Right lung (tissue), 10 donors: ENCODE measurements around the gene ELMO2. TPM values are rescaled to one million over a fixed set of nuclear protein-coding genes. Genes with fewer than 3 reads are reported as not detected.
A peak's percentile ranks its signal among the peaks of the same experiment; 100 is the strongest.

Source experiments
- DNase-seq, 2 donors: peaks; one replicate each; pipeline ENCODE4 v3.0.0-alpha.2; 2013
- long read RNA-seq, 8 donors: transcript quantifications; one replicate each; lab custom pipeline, GENCODE V29; 2026
- polyA plus RNA-seq, 5 donors: library from polyadenylated mRNA; unstranded; fragments of 120-200 nt; gene quantifications; one replicate each; pipeline versions ENCODE4 v1.2.1 to v1.2.3, GENCODE V29; 2013; ENCODE audit warnings: inconsistent platforms in 1 of 5, low replicate concordance in 1 of 5; ENCODE audit not compliant: insufficient read length in 5 of 5, insufficient read depth in 1 of 5

Gene ELMO2, protein sequence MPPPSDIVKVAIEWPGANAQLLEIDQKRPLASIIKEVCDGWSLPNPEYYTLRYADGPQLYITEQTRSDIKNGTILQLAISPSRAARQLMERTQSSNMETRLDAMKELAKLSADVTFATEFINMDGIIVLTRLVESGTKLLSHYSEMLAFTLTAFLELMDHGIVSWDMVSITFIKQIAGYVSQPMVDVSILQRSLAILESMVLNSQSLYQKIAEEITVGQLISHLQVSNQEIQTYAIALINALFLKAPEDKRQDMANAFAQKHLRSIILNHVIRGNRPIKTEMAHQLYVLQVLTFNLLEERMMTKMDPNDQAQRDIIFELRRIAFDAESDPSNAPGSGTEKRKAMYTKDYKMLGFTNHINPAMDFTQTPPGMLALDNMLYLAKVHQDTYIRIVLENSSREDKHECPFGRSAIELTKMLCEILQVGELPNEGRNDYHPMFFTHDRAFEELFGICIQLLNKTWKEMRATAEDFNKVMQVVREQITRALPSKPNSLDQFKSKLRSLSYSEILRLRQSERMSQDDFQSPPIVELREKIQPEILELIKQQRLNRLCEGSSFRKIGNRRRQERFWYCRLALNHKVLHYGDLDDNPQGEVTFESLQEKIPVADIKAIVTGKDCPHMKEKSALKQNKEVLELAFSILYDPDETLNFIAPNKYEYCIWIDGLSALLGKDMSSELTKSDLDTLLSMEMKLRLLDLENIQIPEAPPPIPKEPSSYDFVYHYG
- polyA plus RNA-seq = 10 to 100 TPM; 56.3 to 66.9 (median 63.6) TPM
- long read RNA-seq, donor 1, partial matches to known transcripts = 5 of 9 reads
- long read RNA-seq, donor 1, other reads (novel, unspliced or antisense) = 0 of 9 reads
- long read RNA-seq, donor 2, partial matches to known transcripts = 0 of 2 reads
- long read RNA-seq, donor 2, other reads (novel, unspliced or antisense) = 0 of 2 reads
- long read RNA-seq, donor 3, partial matches to known transcripts = 0 of 2 reads
- long read RNA-seq, donor 3, other reads (novel, unspliced or antisense) = 0 of 2 reads
- long read RNA-seq, donor 4 = 0 reads
- long read RNA-seq, donor 5, partial matches to known transcripts = 0 of 1 reads
- long read RNA-seq, donor 5, other reads (novel, unspliced or antisense) = 0 of 1 reads
- long read RNA-seq, donor 6, partial matches to known transcripts = 0 of 4 reads
- long read RNA-seq, donor 6, other reads (novel, unspliced or antisense) = 0 of 4 reads
- long read RNA-seq, donor 7, partial matches to known transcripts = 0 of 7 reads
- long read RNA-seq, donor 7, other reads (novel, unspliced or antisense) = 0 of 7 reads
- long read RNA-seq, donor 8, partial matches to known transcripts = 0 of 1 reads
- long read RNA-seq, donor 8, other reads (novel, unspliced or antisense) = 0 of 1 reads

DNA sequence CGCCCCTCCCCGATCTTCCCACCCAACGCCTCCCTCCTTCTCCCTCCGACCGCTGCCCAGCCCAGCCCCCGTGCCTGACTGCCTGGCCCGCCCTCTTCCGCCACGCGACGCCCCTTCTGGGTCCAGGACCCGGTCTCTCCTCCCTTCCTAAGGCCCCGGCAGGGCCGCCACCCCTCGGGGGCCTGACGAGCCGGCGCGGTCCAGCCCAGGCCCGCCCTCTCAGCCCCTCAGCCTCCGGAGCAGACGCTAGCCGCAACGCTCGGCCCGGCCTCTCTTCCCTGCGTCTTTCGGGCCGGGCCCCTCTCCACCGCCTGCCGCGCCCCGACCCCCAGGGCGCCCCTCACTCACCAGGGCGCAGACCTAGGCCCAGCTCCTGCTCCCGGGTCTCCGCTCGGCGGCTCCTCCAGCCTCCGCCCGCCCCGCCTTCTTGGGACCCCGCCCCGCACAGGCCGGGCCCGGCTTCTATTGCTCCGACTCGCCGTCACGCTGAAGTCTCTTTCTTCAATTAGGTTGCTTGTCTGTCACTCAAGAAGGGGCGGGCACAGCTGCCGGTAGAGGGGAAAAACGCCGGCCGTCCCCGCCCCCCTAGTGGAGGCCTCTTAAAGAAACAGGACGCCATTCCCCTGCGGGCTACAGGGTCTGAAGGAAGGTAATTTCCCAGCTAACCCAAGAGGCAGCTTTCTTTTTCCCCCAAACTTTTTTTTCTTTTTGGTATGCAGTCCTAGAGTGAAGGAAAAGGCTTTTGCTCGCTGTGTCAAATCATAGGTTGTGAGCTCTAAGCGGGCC lies at the start of gene ELMO2:
Gene ELMO2 (minus strand): TSS at position 416 of the 786 bp plus-strand sequence. CDS start 12,133 bp downstream, outside the sequence.
- DNase-seq = peak; percentile 94 to 95

DNA sequence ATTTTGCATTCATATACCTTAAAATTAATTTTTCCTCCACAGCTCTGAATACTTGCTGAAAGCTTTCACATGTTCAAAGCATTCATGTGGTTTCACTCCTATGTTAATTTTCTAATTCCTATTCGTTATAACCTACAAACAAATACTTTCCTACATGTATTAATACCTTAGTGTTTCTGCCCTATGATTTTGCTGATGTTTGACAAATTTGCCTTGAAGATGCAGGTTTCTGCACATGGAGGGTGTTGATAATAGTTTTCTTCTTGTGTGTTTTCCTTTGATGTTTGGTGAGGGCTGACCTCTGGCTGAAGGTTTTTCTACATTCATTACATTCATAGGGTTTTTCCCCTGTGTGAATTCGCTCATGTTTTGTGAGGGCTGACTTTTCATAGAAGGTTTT lies 49.3 kb upstream of the ELMO2 start:
- DNase-seq = no peak

DNA sequence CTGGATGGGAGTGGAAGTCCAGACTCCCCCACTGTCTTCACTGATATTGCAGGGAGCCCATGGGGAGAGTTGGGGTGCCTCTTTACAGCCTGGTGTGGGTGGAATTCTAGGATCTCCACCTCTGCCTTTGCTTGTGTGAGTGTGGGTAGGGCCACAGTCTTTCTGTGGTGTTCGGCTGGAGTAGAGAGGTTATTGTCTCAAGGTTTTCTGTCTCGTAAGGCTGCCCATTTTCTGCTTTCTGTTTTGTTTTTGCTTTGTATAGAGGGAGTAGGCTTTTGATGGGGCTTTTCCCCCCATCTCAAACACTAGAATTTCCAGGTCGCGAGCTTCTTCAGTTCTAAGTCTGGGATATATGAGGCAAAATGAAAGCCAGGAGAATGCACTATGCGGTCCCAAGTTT lies 40.4 kb upstream of the ELMO2 start:
- DNase-seq = no peak

DNA sequence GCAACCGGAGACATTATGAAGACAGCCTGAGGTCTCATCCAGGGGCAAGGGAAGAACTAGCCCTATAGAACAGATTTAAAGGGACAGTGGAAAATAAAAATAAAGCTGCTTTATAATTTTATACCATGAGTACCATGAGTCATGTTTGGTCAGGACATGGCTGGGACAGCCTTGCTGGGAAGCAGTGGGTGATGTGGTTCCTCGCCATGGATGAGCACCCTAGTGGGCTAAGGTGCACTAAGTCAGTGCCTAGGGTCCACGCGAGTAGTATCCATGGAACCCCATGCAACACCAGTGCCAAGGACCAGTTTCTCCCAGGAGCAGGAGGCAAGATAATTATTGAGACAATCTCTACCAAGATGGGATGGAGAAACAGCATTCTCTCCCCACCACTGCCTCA lies 33.4 kb upstream of the ELMO2 start:
- no peak for DNase-seq

DNA sequence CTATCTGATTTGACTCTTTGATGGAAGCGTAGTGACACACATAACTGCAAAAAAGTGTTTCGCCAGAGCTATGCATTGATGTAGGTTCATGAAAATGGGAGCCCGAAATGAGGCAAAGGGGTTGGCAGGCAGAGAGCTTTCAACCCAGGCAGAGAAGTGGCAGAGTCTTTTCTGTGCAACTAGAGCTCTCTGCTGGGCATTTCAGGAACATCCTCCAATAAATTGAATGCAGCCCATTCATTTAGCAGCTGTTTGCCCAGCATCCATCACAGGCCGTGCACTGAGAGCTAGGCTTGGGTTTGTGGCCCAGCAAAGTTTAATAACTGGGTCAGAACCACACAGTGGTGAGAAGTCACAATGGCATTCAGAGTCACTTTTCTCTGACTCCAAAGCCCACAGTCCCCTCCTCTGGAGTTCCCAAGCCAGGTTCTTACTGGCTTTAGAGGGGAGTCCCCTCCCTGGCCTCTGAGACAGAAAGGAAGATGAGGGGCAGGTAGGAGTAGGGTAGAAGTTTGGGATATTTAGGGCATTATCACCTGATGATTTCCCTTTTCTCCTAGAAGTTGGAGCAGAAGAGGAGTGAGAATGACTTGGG lies 31.8 kb upstream of the ELMO2 start:
- DNase-seq = no peak

DNA sequence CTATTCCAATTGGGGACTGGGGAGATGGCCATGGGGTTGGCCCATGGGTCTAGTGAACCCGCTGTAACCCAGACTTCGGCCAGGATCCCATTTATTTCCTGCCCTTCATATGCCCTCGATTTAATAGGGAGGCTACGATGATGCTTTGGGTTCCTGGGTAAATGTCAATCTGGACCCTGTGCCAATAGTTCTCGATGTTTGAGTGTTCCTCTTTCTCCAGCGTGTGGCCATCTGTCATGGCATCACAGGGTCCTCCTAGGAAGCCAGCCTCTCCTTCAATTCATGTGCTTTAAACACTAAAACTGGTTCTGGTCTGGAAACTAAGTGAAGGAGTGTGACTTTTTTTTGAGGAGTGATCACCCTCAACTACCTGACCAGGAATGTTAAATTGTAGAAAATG lies 28.7 kb upstream of the ELMO2 start:
- DNase-seq = no peak

DNA sequence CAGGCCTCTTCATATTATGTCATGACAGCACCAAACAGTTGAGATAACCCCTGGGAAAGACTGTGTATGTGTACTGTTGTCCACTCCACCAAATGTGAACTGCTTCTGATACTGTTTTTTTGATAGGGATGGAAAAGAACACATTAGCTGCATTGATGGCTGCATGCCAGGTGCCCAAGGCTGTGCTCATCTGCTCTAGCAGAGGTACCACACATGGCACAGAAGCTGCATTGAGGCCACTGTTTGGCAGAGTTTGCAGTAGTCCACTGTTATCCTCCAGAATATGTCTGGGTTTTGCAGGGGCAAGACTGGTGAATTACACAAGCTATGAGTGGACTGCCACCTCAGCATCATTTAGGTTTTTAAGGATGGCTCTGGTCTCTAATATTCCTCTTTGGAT lies 28.2 kb upstream of the ELMO2 start:
- DNase-seq = no peak

DNA sequence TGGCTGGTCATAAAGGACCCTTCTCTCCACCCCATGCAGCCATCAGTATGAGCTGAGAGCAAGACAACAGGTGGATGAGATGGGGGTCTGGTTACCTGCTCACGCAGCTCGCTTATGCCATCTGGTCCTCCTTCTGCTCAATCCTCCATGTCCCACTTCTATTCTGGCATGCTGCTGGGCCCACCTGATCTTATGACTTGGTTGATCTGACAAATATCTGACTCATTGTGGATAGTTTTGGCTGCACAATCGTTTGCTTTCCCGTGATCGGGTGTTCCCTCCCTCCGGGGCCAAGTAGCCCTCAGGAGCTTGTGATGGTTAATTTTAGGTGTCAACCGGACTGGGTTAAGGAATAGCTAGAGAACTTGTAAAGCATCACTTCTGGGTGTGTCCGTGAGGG lies 26.6 kb upstream of the ELMO2 start:
- DNase-seq = no peak

DNA sequence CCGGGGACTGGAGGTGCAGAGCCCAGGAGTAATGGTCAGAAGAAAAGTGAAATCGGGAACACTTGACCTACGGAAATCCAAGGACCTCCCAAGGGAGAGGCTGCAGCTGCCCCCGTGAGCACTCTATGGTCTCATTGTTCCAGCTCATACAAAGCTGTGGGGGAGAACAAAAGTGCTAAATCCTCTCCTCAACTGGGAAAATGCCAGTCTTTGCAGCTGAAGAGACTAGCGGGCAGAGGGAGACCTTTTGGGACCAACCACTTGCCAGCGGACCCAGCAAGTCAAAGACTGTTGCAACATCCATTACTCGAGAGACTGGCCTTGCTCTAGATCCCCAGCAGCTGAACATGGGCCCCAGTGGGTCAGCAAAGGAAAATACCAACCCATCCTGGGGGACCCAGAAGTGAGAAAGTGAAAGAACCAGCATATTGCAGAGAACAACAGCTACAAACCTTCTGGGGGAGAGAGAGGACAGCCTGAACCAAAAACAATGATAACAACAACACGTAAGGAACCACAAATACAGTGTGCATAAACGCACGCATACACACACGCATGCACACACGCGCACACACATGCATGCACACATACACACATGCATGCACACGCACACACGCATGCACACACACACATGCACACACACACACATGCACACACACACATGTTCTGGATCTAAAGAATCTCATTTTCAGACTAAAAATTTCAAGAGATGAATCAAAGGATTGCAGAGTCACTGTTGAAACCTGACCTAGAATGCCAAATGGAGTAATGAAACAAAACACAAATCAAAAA lies 24.7 kb upstream of the ELMO2 start:
- no peak for DNase-seq

DNA sequence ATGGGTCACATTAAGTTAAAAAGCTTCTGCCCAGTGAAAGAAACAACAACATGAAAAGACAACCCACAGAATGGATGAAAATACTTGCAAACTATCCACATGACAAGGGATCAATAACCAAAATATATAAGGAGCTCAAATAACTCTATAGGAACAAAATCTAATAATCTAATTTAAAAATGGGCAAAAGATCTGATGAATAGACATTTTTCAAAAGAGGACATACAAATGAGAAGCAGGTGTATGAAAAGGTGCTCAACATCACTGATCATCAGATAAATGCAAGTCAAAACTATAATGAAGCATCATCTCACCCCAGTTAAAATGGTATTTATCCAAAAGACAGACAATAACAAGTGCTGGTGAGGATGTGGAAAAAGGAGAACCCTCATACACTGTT lies 21.0 kb upstream of the ELMO2 start:
- no peak for DNase-seq

DNA sequence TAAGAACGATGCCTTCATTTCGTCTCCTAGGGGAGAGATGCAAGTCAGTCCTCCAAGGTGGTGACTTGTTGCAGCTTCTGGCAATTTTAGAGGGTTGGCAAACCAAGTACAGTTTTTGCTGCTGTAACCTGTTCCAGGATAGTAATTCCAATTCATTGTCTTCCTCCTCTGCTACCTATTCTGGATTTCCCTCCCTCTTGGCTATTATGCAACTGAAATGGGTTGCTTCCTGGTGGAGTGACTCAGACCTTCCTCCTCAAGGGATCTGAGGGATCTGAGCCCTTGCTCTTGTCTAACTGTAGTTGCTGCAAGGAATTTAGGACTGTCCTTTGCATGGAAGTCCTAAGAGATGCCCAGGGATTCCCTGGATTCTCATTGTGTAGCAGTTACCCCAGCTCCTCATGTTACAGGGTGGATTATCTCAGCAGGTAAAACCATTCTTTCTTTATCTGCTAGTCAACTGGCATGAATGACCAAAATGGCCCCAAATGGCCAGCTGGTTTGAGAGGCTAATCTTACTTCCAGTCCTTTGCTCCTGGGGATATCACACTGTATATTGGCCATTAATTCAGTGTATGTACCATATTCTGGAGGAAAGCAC lies 17.6 kb upstream of the ELMO2 start:
- DNase-seq = no peak

DNA sequence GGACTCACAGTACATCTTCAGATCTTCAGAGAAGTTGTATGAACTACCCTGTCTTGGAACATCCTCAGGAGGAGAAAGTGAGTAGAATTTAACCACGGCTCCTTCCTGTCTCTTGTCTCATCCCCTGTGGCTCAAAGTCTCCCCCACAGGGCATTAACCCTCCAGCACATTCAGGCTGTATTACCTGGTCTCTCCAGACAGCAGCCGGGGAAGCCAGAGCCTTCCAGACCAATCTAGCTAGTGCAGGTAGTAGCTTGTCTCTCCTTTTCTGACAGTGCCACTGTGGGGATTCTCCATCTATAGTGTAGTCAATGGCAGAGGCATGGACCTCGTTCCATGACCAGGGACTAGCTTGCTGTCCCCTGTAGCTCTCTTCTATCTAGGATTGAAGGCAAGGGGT lies 16.9 kb upstream of the ELMO2 start:
- DNase-seq = no peak

DNA sequence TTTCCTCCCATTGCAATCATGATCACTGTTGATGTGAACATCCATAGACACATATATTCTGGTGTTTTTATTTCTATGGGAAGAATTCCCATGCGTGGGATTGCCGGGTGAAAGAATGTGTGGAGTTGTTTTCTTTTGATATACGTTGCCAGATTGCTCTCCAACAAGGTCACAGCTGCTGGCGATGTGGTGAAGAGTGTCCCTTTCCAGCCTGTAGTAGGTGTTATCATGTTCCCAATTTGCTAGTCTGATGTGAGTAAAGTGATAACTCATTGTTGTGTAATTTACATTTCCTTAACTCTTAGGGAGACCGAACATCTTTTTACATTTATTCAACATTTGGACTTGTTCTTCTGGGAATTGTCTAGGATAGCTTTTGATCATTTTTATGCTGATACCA lies 14.5 kb upstream of the ELMO2 start:
- no peak for DNase-seq

DNA sequence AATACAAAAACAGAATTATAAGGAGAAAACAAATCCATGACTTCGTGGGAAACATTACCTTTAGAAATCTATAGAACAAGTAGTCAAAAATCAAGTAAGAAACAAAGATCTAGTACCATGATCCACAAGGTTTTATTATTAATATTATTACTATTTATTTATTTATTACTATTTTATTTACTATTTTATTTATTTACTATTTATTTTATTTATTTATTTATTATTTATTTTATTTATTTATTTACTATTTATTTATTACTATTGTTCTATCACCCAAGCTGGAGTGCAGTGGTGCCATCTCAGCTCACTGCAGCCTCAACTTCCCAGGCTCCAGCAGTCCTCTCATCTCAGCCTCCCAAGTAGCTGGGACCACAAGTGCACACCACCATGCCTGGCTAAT lies 13.5 kb upstream of the ELMO2 start:
- no peak for DNase-seq

DNA sequence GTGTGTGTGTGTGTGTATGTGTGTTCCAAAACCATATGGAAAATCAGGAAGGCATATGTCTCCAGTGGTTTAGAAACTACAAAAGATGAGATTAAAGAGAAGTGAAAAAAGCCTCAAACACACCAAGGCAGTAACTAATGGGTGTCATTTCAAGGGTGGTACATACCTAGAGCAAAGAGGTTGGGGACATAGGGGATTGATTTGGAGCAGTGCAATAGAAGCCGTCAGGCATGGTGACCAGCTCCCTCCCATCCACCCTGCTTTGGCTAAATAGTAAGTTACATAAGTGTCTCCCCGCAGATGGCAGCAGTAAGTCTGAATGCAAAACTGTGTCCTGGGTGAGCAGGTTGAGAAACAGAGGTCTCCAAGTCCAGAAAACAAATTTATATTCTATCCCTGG lies 10.4 kb upstream of the ELMO2 start:
- DNase-seq = no peak

DNA sequence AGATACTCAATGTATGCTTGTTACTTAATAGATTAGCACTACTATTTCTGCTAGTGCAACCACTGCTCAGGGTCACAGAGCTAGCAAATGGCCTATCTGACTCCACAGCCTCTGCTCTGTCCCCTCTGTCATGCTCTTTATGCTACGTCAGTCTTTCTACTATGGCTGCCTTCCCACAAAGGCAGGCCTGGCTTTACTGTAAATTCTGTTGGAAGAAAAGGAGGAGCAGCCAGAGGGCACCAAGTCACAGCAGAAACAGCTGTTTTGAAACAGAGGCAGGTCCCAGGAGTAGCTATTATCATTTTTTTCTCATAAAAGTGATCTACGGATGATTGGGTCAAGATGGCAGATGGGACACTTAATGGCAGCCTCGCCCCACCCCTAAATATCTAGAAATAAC lies 10.0 kb upstream of the ELMO2 start:
- no peak for DNase-seq

DNA sequence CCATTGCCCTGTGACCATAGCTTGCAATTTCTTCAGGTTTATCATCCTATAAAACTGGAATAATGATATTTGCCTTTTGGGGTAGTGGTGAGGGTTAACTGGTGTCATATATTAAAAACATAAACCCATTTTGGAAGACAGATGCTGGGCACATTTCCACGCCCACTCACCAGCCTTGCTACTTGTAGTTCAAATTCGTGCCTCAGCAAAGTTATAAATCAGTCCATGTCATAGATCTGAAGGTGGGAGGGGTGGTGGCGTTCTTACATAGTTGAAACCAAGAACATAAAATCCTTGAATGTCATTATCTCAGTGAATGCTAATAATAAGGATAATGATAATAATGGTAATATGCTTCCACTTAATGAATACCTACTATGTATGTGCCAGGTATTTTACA lies 9.4 kb upstream of the ELMO2 start:
- no peak for DNase-seq

DNA sequence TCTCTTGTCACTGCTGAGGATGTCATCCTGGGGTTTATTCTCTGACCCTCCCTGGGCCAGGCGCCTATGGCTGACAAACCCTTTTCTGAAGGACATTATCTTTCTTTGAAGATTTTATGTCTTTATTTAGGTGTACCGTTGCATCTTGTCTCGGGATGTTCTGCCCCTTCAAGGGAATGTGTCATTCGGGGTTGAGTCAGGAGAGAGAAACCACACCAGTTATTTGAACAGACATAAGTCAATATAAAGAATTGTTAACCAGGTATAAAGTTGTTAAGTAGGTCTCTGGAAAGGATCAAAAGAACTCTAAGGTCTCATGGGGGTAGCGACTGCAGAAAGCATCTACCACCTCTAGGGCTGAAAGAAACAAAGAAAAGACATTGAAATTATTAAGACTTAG lies 8.2 kb upstream of the ELMO2 start:
- DNase-seq = no peak

DNA sequence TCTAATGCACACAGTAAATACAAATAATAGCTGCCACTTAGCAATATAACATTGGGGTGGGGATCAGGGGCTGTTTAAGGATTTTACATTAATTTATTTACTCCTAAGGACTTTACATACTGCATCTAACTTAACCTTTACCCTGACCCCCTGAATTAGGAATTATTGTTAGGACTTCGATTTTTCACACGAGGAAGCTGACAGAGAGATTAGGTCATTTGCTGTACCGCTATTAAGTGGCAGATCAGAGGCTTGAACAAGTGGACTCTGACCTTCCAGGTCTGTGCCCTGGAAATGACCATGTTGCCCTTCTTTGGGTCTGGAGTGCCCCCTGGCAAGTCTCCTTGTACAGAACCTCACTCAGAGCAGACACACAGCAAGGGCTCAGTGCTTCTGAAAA lies 5.2 kb upstream of the ELMO2 start:
- DNase-seq = no peak
